Islet of Langerhans (tissue), 1 donor: ENCODE measurements around the gene MAN1A1.
"Not testable (repeated sequence)": the region's sequence is repeated elsewhere in the genome, so short reads cannot be mapped to it uniquely, and the experiment has no call there.

Source experiments
- FAIRE-seq: peaks from one replicate; lab custom pipeline; 2011; peaks lifted over from hg19 to GRCh38; lab: Jason Lieb, UNC

The MAN1A1 gene

DNA sequence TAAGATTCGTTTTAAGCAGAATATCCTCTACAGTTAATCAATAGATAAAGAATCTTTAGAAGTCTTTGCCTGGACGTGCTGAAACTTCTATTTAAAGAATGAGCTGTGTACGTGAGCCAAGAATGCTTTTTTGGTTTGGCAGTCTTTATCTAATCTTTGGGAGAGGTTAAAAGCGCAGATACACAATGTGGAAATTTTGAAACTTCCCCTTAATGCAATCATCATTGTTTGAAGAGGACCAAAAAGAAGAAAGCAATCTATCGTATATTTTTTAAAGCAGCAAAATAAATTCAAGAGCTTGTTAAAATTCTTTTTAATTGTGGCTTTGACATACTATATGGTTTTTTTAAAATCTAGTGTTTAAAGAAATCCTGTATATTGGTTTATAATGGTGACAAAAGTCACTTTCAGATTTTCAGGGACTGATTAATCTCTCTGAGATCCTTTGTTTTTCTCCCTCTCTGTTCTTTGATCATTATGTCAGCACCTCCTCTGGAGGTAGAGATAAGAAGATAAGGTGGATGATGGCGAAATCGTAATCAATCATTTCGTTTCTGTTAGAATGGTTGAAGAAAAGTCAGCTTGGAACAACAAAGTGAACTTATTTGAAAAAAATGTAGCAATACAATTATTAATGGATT, 179.0 kb downstream of the MAN1A1 start:
- FAIRE-seq = peak; percentile 92

DNA sequence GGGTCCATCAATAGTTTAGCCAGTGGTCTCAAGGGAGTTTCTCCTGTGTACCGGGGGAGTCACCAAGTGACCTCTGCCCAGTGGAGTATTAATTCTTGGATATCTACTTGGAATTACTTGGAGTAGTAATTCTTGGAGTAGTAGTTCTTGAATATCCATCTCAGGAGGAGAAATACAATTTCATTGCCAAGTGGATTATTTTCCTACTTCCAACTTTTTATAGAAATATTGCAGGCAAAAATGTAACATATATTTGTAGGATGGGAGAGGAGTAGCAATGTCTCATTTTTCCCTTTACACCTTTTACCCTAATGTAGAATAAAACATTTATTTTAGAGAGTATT, 179.5 kb downstream of the MAN1A1 start:
- no peak for FAIRE-seq

DNA sequence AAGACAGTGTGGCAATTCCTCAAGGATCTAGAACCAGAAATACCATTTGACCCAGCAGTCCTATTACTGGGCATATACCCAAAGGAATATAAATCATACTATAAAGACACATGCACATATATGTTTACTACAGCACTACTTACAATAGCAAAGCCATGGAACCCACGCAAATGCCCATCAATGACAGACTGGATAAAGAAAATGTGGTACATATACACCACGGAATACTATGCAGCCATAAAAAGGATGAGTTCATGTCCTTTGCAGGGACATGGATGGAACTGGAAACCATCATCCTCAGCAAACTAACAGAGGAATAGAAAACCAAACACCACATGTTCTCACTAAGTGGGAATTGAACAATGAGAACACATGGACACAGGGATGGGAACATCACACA, 180.2 kb downstream of the MAN1A1 start:
- not testable (repeated sequence) for FAIRE-seq

DNA sequence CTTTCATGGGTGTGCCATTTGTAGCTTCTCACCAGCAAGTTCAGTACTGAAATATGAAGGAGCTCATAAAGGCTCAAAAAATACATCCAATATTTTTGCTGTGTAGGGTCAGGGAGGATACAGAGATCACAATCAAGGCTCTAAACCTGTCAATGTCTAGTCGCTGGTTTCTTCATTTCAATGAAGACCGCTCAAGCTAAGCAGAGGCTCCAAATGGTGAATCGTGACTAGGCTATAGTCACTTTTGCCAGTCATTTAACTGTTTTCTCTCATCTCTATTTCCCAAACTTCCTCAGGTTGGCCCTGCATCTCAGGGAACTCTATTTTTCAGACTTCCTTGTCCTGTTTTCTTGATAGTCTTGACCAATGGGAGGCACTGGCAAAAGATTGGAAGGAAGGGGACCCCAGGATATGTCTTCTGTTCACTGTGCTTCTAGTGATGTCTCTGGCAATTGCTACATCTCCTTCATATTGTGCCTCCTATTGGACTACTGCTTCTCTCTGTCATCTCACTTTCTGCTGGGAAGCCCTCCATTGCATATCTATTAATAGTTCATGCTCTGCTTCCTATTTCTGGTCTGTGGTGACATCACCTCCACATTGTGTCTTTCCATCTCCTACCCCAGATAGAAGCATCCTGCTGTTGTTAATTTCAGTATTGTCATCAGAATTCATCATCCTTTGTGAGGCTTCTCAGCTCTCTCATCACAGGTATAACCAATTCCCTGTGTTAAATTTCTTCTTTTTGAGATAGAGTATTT, 183.4 kb downstream of the MAN1A1 start:
- FAIRE-seq = no peak

DNA sequence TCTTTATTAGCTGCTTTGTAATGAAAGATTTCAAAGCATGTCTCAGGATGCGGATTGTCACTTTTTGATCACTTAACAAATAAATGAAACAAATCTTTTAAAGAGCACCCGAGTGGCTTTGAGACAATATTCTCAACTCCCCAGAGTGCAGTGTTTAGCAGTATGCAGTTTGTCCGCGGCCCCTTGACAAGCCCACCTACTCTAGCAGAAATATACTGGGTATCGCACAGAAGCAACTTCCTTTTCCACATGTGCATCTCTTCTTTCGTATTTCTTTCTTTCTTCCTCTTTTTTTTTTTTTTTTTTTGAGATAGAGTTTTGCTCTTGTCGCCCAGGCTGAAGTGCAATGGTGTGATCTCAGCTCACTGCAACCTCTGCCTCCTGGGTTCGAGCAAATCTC, 186.6 kb downstream of the MAN1A1 start:
- no peak for FAIRE-seq

DNA sequence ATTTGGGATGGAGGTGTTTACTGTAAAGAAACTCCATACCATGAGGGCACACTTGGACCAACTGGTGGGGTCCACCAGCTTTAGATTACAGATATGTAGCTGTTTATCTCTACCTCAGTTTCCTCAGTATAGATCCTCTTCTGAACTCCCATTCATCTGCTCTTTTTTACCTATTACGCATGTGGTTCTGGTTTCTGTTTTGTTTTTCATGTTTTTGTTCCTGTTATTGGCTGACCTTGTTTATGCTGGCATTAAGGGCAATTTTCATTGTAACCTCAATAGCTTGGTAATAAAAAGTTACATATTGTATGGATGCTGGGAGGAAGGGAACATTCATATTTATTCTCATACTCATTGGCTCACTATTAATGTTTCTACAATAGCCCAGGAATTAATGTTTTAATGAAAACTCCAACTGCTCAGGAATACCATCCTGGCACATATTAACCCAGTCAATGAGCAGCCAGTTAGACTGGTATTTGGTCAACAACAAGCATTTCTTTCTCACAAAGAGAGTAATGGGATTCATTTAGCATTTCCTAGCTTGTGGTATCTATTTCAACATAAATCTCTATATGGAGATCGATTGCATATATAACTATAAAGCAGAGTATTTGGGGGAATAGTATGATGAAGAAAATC, 187.3 kb downstream of the MAN1A1 start:
- no peak for FAIRE-seq

DNA sequence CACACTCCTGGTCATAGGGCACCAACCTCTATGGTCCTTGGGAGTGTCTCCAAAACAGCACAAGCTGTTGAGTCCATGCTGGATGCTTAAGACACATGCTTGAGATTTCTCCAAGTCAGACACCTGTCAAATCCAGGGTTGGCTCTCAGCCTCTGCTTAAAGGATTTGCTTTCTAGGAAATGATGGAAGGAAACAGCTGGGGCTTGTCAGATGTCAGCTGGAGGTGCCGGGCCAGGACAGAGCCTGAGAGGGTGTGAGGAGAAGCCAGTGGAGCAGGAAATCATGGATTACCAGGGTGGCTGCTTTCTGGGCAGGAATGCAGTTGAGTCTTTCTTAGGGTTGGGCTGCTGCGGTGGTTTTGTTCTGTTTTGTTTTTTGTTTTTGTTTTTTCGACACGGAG, 188.1 kb downstream of the MAN1A1 start:
- no peak for FAIRE-seq

DNA sequence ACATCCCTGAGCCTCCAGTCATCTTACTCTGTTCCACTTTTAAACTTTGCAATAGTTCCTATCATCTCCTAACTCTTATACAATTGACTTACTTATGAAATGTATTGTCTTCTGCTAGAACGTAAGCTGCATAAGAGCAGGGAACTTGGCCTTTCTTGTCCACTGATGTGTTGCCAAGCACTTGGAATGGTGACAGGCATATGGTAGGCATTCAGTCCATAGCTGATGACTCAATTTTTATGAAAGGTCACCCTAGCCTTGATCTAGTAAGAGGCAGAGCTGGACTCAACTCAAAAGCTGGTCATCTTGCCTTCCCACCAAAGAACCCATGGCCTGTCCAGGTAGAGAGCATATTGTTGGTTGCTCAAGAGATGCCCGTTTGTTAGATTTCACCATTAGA, 188.7 kb downstream of the MAN1A1 start:
- FAIRE-seq = no peak

DNA sequence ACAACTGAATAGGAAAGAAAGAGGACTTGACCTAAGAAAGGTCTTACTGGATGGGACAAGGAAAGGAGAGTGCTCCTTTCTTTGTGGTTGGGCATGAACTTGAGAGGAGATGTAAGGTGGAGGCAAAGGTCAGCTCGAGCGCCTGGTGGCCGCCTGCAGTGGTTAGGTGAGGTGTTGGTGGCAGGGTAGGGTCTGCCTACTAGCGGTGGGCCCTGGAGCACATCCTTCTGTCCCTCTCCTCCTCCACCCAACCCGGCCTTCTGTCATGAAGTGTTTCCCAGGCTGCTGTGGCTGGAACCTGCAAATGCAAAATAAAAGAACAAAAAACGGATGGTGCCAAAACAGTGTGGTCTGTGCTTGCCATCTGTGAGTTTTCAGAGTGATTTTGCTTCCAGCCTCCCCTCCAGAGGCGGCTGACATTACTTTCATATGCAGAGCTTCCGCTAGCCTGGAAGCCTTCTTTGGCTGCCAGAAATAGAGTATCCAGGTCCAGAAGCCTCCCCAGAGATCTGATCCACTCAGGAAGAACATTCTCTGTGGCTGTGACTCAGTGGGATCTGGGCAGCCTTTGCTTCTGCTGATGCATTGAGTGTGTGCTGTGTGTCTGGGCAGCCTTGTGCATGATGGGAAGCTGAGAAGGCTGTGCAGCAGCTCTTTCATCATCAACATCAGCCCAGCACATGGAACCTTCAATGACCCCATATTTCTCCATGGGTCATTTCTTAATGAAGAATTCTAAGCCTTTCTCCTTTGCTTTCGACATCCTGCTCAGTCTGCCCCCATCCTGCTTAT, 191.3 kb downstream of the MAN1A1 start:
- FAIRE-seq = no peak

DNA sequence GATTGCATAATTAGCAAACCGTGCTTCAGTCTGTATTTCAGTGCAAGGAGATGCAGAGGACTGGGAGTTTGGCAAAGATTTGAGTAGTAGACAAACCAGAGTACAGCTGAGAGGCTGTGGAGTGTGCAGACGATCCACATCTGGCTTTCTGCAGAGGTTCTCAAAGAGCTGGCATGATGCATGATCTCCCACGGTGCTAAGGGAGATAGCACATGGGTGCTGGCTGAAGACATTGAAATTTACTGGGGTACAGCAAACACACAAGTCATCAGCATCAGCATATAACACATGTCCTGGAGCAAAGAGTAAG, 192.1 kb downstream of the MAN1A1 start:
- FAIRE-seq = no peak

DNA sequence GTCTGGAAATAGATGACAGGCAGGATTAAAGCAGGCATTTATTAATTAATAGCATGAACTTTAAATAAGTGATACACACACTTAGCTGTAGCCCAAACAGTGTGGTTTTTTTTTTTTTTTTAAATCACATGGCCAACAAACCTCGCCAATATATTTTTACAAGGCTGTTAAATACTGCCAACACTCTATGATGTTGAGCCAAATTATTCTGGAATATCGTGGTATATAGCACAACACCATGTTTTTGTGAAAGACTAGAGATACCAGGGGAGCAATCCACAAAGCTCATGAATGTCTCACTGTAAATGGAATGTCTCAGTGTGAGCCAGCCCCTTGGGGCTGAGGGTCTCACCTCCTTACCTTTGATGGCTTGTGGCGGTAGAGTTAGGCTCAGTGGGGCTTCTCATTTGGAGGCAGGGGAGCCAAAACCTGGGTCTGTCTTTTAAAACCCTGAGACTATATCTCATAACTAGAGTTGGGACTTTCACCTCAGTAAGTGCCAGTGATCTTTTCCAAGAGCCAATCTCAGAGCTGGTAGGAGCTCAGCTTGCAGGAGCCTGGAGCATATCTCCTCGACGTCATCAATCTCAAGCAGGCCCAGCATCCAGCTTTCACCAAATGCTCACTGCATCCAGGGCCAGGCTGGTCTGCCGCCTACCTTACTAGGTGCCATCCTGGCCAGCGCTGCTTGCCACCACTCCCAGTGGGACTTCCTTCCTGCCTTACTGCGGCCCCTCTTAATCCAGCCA, 192.6 kb downstream of the MAN1A1 start:
- no peak for FAIRE-seq

DNA sequence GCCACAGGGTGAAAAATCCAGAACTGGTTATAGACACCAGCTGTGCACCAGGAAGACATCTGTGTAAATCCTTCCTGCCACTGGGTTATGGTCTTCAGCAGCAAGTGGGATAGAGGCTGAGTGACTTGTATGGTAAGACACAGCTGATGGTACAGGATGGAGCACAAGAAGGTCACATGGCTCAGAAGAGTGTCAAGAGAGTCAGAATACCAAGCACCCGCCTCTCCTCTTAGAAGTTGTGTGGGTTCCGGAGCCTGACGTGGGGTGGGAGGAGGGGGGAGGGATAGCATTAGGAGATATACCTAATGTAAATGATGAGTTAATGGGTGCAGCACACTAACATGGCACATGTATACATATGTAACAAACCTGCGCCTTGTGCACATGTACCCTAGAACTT, 193.5 kb downstream of the MAN1A1 start:
- FAIRE-seq = not testable (repeated sequence)

DNA sequence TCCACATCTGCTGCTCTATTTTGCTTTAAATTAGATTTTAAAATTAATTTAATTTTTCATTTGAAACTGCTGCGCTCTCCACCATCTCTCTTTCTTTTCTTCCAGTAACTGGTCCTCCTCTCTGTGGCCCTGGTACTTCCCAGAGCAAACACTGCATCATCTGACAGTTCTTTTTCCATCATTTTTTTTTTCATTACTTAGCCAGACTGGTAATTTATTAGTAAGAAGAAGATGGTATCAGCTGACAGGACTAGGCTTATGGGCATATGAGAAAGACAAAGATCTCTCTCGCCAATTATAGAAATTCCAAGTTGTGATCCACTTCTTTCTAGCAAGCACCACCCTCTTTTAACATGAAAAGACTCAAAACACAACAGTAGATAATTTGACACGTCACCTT, 197.4 kb downstream of the MAN1A1 start:
- FAIRE-seq = no peak

DNA sequence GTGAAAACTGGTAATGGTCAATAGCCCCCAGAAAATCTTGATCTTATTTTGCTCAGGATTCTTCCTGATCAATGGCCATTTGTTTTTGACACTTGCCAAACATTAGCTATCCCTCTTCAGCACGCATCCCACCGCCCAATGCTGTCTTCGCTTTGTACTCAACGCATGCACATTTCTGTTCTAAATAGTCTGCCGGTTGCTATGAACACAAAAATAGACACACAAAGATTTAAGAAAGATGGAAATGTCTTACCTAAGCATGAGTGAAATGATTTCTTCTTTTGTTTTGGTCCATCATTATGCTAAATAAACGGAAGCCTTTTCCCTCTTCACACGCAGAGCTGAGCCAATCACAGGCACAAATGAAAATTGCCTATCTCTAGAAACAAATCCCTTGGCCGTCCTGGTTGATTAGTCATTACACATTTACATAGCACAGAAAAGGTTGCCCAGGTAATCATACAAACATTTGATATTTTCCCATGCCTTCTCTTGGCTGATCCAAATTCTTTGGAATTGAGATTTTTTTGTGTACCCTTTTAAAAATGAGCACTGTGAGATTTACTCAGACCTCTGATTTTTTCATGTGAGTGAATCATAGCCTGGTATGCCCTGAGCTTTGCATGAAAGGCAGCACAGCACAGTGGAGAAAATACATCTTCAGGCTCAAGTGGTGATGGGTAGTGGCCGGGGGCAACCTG, 200.6 kb downstream of the MAN1A1 start:
- peak; percentile 65 for FAIRE-seq

DNA sequence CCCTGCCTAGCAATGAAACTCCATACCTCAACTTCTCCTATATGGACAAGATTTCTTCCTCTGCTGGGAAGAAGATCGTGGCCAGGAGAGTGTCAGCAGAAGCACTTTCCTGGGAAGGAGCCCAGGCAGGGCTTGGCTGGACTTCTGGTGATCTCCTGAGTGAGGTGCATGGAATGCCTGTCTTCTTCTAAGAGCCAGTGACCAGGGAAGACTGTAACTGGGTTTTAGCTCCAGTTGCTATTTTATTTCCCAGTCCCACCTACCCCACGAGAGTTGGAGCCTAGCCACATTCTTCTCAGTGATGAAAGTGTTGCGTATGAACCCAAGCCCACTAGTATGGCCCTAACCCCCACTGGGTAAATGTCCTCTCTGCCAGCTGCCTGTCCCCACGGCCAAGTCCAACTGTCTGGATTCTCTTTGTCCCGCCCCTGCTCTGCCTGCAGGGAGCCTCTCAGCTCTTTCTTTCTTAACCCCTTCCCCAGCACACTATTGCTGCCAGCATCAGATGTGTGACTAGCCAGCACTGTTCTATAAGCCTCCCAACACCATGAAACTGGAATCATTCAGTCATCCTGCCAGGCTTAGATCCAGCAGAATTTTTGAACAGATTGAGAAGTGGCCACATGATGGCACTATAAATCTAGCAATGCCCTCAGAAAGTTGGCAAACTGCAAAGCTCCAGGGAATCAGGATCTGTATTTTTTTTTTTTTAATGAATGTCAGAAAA, 201.3 kb downstream of the MAN1A1 start:
- peak; percentile 90 for FAIRE-seq

DNA sequence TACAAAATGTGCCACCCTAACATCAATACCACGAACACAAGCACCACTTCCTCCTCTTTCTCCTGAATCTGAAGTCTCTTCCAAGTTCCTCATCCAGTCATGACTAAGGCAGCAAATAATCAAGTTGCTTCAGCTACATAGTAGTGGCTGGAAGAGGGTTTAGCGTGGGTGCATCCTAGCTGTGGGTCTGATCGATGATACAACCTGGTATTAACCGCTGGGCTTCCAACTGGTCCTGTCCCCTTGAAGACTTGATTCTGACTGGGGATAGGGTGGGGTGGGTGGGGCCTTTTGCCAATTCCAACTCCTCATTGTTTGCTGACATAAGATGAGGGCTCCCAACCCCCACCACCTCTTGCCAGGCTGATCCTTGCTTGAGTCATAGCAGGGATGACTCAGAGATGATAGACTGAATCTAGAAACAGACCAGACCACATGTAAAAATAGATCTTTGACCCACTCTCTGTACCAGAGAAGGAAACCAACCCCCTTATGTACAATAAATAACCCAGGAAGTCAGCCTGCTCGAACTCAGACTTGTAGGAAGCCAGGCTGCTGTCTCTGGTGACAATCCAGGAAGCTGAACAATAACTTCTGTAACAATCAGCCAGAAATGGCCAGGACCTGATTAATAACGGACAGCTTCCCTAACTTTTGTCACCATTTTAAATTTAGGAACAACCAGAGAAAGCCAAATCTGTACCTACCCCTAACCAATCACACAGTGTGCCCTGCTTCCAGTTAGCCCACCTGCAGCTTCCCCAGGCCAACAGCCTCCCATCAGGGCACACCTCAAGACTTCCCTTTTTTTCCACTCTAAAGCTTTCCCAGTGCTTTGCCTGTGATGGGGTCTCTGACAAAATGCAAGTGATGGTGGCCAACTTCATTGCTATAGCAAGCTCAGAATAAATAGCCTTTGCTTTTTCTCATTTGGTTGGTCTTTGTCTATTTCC, 202.2 kb downstream of the MAN1A1 start:
- no peak for FAIRE-seq

DNA sequence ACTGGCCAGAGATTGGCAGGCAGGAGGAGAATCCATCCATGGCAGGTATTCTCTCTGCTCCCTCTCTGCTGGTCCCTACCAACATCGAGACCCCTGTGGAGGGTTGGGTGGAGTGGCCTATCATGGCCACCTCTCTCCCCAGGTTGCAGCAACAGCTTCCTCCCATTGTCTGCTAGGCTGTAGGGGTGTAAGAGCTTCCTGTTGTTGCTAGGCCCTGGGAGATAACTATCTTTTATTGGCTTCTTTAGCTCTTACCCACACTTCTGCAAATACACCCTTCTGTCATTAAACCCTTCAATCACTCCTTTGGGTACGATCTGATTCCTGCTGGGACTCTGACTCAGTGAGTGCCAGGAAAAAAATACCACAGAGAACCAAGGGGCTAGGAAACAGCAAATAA, 204.4 kb downstream of the MAN1A1 start:
- no peak for FAIRE-seq

DNA sequence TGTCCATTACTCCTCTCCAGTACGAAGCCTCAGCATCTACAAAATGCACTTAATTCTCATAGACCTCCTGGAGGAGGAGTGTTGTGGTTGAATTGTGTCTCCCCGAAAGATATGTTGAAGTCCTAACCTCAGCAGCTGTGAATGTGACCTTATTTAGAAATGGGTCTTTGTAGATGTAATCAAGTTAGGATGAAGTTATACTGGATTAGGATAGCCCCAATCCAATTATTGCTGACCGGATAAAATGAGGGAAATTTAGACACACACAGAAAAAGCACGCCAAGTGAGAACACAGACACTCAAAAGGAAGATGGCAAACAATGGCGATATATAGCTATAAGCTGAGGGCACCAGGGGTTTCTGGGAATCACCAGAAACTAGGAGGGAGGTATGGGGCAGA, 206.9 kb downstream of the MAN1A1 start:
- no peak for FAIRE-seq

DNA sequence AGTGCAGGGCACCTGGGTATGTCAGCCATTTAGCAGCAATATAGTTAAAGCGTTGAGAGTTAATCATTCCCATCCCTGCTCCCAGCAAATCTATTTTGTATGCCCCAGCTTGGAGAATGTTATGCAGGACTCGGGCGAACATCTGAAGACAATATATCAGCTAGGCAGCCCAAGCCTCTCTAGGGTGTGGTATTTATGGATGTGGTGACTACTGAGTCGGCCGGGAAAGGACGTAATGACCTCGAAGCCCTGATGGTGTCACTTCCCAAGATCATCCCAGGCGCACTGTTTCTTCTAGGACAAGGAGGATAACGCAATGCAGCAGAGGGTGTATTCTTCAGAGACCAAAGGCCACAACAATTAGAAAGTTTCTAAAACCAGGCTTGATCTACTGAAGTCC, 207.5 kb downstream of the MAN1A1 start:
- no peak for FAIRE-seq
